Activated T-helper 2 cell treated with anti-CD3 and anti-CD28 coated beads, Interferon-gamma antibody, Interleukin-2, Interleukin-4, amounts not matched to agents 10 μg/mL and 5 μg/mL and 100 μg/mL, durations not matched to agents 14 hours and 24 hours and 36 hours (primary cell): ENCODE data around the gene HIBCH. TPM values are rescaled to one million over a fixed set of nuclear protein-coding genes. Genes with fewer than 3 reads are reported as not detected.
"Not testable (repeated sequence)": the region's sequence is repeated elsewhere in the genome, so short reads cannot be mapped to it uniquely, and the experiment has no call there.

Experiments used
- DNase-seq: peaks from one replicate; pipeline ENCODE4 v3.0.0; 2021; ENCODE audit warnings: low spot score
- H3K27ac Mint-ChIP-seq: one replicate; pipeline ENCODE4 v1.8.0; 2021; ENCODE audit warnings: mixed read lengths
- H3K27me3 Mint-ChIP-seq: one replicate; pipeline ENCODE4 v1.8.0; 2021; ENCODE audit warnings: low read depth, mixed read lengths
- H3K36me3 Mint-ChIP-seq: one replicate; pipeline ENCODE4 v1.8.0; 2021; ENCODE audit warnings: low read depth, mixed read lengths
- H3K4me1 Mint-ChIP-seq: one replicate; pipeline ENCODE4 v1.8.0; 2021; ENCODE audit warnings: low read depth, mixed read lengths
- H3K4me3 Mint-ChIP-seq: one replicate; pipeline ENCODE4 v1.8.0; 2021; ENCODE audit warnings: low read depth, mild to moderate bottlenecking, moderate library complexity, mixed read lengths
- H3K9me3 Mint-ChIP-seq: one replicate; pipeline ENCODE4 v1.8.0; 2021; ENCODE audit warnings: mixed read lengths
- intact Hi-C: fragments of 100-400 bp; cut with micrococcal nuclease; formaldehyde crosslinking; loops from one replicate; pipeline ENCODE4 v1.15.1; 2023
- total RNA-seq: library from RNA; stranded (reverse); gene quantifications from 2 replicates; pipeline ENCODE4 v1.2.3, GENCODE V29; 2022

Gene HIBCH
- total RNA-seq, 1 donor from 2014 or later, result 26.0 TPM

- peaks cover 3% of the 10 kb centered on the region for H3K36me3 Mint-ChIP-seq
- peaks cover 6% of the 10 kb centered on the region for H3K9me3 Mint-ChIP-seq
- DNase-seq, result no peak
- no peaks in the 10 kb centered on the region for H3K27me3 Mint-ChIP-seq
- intact Hi-C loops, result no loop called here
- H3K4me1 Mint-ChIP-seq, result peaks cover 4% of the 10 kb centered on the region
- H3K27ac Mint-ChIP-seq, result no peak overlapping the region
- H3K4me3 Mint-ChIP-seq, result no peak overlapping the region
These were observed 151.9 kb downstream of the HIBCH start for GRCh38 chr2:190167702-190168101.

- peaks cover 3% of the 10 kb centered on the region for H3K27me3 Mint-ChIP-seq
- H3K4me1 Mint-ChIP-seq, result peaks cover 4% of the 10 kb centered on the region
- no peak overlapping the region for H3K27ac Mint-ChIP-seq
- H3K36me3 Mint-ChIP-seq, result peaks cover 3% of the 10 kb centered on the region
- no peak overlapping the region for H3K4me3 Mint-ChIP-seq
- intact Hi-C loops, result no loop called here
- H3K9me3 Mint-ChIP-seq, result peaks cover 6% of the 10 kb centered on the region
- no peak for DNase-seq
These were observed 154.1 kb downstream of the HIBCH start for GRCh38 chr2:190165491-190165890.

GRCh38 chr2:190162851-190163250 is 156.8 kb downstream of the HIBCH start:
- no peaks in the 10 kb centered on the region for H3K9me3 Mint-ChIP-seq

GRCh38 chr2:190159453-190159852 is 160.2 kb downstream of the HIBCH start:
- H3K36me3 Mint-ChIP-seq, result no peaks in the 10 kb centered on the region
- no peak overlapping the region for H3K4me3 Mint-ChIP-seq
- intact Hi-C loops, result no loop called here
- DNase-seq, result no peak
- peaks cover 5% of the 10 kb centered on the region for H3K27me3 Mint-ChIP-seq
- no peak overlapping the region for H3K27ac Mint-ChIP-seq
- H3K9me3 Mint-ChIP-seq, result no peaks in the 10 kb centered on the region
- H3K4me1 Mint-ChIP-seq, result no peaks in the 10 kb centered on the region

More at GRCh38 chr2:190162851-190163250, 156.8 kb downstream of the HIBCH start:
- no peak for DNase-seq
- H3K27ac Mint-ChIP-seq, result no peak overlapping the region
- H3K4me1 Mint-ChIP-seq, result peaks cover 4% of the 10 kb centered on the region
- no peak overlapping the region for H3K4me3 Mint-ChIP-seq
- H3K27me3 Mint-ChIP-seq, result peaks cover 3% of the 10 kb centered on the region
- intact Hi-C loops, result no loop called here
- H3K36me3 Mint-ChIP-seq, result no peaks in the 10 kb centered on the region

- Mint-ChIP-seq H3K4me1 (no peaks in the 10 kb centered on the region), H3K27me3 (peaks cover 5% of the 10 kb centered on the region), H3K27ac (no peak overlapping the region), H3K9me3 (no peaks in the 10 kb centered on the region), H3K4me3 (no peak overlapping the region), H3K36me3 (no peaks in the 10 kb centered on the region)
- intact Hi-C loops, result no loop called here
- DNase-seq, result no peak
These were observed 160.7 kb downstream of the HIBCH start for GRCh38 chr2:190158798-190159434.

- H3K36me3 Mint-ChIP-seq, H3K27me3 Mint-ChIP-seq: not testable (repeated sequence)
These were observed 161.8 kb downstream of the HIBCH start for GRCh38 chr2:190157613-190158528.

GRCh38 chr2:190156530-190157212 is 163.0 kb downstream of the HIBCH start:
- DNase-seq, result no peak
- no peaks in the 10 kb centered on the region for H3K9me3 Mint-ChIP-seq
- intact Hi-C loops, result no loop called here
- no peaks in the 10 kb centered on the region for H3K4me1 Mint-ChIP-seq
- no peak overlapping the region for H3K27ac Mint-ChIP-seq
- H3K27me3 Mint-ChIP-seq, result peaks cover 5% of the 10 kb centered on the region
- no peaks in the 10 kb centered on the region for H3K36me3 Mint-ChIP-seq
- no peak overlapping the region for H3K4me3 Mint-ChIP-seq

More at GRCh38 chr2:190157613-190158528, 161.8 kb downstream of the HIBCH start:
- H3K4me1 Mint-ChIP-seq, intact Hi-C loops, H3K4me3 Mint-ChIP-seq, DNase-seq, H3K9me3 Mint-ChIP-seq, H3K27ac Mint-ChIP-seq: not testable (repeated sequence)

Other genes with a start within 250 kb of the HIBCH start
- gene INPP1, start 23.8 kb upstream of the HIBCH start, total RNA-seq, result 12.8 and 13.6 TPM in 2 replicates
- 40.9 and 44.0 TPM in 2 replicates for gene MFSD6, start 88.5 kb upstream of the HIBCH start, total RNA-seq
- gene NEMP2, start 214.9 kb upstream of the HIBCH start, total RNA-seq, result 15.2 and 15.5 TPM in 2 replicates